Activated CD4-positive, alpha-beta T cell treated with anti-CD3 and anti-CD28 coated beads, Interleukin-2, Interleukin-6, amounts not matched to agents 100 ng/mL and 50 ng/mL, durations not matched to agents 16 hours and 8 hours (primary cell): ENCODE data around the gene BACH2.
"Not testable (repeated sequence)": the region's sequence is repeated elsewhere in the genome, so short reads cannot be mapped to it uniquely, and the experiment has no call there.

ENCODE experiments used
- DNase-seq: peaks from one replicate; pipeline ENCODE4 v3.0.0-alpha.2; 2020

BACH2 gene

DNA sequence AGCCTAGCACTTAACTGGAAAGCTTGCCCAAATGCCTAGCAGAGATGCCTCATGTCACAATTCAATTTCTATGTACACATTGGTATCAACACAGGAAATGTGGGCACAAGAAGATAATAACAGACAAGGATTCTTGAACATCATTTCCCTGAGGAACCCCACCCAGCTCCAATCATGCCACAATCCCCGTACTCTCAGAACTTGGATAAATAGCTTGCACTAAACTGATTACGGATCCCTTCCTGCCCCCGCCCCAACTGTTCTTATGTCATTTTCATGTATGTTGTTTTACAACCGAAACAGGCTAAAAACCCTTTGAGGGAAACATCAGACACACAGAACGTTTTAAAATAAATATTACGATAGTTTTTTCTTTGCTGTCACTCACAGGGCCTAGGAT lies 87.1 kb downstream of the BACH2 start:
- DNase-seq, result no peak

DNA sequence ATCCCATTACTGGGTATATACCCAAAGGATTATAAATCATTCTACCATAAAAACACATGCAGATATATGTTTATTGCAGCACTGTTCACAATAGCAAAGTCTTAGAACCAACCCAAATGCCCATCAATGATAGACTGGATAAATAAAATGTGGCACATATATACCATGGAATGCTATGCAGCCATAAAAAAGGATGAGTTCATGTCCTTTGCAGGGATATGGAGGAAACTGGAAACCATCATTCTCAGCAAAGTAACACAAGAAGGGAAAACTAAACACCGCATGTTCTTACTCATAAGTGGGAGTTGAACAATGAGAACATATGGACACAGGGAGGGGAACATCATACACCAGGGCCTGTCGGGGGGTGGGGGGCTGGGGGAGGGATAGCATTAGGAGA lies 88.0 kb downstream of the BACH2 start:
- DNase-seq, result not testable (repeated sequence)

DNA sequence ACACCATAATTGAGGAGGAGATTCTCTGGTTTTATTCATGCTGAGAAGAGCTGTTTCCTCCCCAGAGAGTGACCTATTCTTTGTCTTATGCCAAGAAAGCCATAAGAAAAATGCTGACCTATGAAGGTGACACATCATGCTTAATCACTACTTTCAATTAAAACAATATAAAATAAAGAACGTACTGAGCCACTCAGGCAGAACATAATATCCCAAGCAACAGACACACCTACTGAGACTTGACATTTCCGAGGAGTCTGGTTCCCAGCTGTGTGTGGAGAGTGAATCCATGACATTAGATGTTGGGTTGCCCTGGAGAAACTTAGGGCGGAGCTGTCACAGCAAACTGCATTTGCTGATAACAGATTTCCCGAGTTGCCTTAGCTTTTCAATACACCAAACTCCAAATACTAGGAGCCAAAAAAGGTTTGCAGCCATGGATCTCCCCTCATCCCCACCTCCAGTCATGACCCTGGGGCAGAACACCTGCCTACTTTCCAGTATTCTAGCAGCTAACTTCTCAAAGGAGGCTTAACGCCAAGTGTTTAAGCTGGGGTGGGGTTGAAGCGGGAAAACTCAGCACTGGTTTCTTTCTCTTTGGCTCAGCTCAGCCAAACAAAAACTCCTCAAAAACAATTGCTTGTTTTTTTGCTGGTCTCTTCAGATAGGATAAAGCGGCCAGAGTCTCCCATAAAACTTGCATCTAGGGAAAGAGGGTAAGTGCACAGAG lies 92.2 kb downstream of the BACH2 start:
- DNase-seq, result no peak

DNA sequence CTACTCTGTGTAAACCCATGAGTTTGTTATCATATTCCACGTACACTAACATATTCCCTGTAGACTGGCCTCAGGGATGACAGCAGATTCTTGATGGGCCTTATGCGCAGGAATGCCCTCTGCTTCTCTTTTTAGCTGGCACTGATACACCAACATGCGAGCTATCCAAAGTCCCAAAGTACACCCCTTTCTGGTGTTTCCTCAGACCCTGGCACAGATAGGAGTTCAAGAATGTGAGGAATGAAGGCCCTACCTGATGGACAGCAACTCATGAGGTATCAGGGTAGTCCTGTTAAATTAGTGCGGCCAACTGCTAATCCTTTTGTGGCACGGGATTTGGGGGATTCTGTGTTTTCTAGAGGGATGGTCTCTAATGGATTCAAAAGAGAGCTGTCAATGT lies 93.0 kb downstream of the BACH2 start:
- DNase-seq, result no peak

DNA sequence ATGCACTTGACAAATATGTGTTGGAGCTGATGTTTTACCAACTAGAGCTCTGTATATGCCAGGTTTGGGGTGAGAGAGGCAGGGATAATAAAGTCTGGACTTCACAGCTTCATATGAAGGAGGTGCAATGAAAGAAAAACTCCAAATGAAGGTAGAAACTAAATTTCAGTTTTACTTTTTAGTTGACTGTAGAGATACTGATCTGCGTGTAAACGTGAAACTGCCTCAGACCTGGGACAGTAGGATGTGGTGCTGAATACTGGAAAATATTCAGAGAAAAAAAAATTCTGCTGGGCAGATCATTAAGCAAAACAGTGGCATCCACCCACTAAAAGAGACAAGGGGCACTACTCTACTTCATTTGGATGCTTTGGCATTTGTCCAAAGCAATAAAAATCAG lies 94.5 kb downstream of the BACH2 start:
- peak; percentile 62 for DNase-seq

GRCh38 chr6:90199900-90200299 lies 96.7 kb downstream of the BACH2 start:
- DNase-seq, result no peak

DNA sequence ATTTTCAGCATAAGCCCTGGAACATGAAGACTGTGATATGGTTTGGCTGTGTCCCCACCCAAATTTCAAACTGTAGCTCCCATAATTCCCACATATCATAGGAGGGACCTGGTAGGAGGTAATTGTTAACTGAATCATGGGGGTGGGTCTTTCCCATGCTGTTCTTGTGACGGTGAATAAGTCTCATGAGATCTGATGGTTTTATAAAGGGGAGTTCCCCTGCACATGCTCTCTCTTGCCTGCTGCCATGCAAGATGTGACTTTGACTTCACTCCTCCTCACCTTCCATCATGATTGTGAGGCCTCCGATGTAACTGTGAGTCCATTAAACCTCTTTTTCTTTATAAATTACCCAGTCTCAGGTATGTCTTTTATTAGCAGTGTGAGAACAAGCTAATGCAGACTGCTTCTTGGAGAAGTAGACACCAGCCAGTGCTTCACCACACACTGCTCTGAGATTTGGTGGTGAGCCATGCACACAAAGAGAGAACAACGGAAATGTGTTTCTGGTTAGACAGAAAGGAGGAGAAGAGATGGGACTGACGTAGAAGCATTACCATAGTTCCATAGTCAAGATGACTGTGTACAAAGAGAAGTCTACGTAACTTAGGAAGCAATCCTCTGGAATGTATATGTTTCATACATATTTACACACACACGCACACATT lies 97.8 kb downstream of the BACH2 start:
- no peak for DNase-seq

- no peak for DNase-seq
These were observed 98.7 kb downstream of the BACH2 start for GRCh38 chr6:90197854-90198496.

- DNase-seq, result no peak
These were observed 101.4 kb downstream of the BACH2 start for GRCh38 chr6:90195094-90195829.

DNA sequence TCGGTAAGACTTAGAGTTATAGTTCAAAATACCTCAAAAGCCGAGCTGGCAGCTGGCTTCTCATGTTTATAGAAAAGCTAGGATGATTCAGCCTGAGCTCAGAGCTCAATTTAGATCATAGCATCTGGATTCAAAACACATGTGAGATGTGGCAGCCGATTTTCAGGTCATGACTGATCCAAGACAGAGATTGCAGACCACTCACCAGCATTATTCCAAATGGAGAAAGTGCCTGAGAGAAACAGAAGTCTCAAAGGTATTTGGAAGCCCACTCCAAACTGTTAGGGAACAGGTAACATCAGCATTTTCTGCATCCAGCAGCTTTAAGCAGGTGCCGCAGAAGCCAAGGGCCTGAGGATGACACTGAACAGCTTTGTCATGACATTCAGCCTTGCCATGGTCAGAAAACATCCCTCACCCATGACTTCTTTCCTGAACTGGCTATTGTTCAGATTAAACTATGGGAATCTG lies 102.2 kb downstream of the BACH2 start:
- DNase-seq, result no peak

- no peak for DNase-seq
These were observed 103.3 kb downstream of the BACH2 start for GRCh38 chr6:90193359-90193758.

- DNase-seq, result no peak
These were observed 103.8 kb downstream of the BACH2 start for GRCh38 chr6:90192857-90193256.

- DNase-seq, result peak; percentile 53
These were observed 105.8 kb downstream of the BACH2 start for GRCh38 chr6:90190752-90191395.

GRCh38 chr6:90190131-90190530 lies 106.5 kb downstream of the BACH2 start:
- no peak for DNase-seq

- DNase-seq, result no peak
These were observed 109.1 kb downstream of the BACH2 start for GRCh38 chr6:90187437-90188121.

DNA sequence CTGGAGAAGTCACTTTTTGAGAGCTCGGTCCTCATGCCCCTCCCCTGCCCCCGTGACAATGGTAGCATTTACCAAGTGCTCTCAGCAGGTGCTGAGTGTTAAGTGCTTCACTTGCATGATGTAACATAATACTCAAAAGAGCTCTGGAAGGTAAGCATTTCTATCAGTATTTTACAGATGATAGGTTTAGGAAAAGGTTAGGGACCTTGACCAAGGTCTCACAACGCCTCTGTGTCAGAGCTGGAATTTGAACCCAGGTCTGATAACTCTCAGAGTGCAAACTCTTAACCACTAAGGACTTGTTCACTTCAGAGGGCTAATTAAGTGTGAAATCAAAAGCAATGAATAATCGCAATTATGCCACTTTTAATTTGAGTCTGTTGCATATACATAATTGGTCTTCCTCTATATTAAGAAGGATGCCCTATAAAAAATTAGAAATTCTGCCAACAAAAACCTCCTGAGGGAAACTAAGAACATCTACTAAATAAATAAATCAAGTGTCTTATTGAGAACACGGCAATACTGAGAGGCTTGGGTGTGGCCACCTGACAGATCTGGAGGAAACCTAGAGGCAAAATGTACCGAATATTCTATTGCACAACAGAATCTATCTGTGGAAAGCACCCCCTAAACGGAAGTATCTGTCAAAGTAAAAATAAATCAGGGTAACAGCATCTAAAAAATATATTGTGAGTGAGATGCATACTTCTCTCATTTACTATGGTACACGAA lies 109.8 kb downstream of the BACH2 start:
- DNase-seq, result peak; percentile 37

DNA sequence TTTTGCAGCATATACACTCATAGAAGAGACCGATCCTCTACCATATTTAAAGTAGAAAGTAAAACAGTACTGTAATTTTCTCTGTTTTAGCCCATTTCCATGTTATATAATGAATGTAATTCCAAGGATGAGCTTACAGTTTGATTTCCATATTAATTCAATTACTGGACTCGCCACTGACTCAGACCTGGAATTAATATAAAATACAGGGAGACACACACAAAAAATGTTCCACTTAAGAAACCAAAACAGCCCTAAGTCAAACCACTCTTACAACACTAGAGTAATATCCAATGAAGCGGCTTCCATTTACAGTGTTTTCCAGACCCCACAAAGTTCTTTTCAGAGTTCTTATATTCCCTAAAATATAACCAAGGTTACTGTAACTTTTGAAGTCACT lies 110.6 kb downstream of the BACH2 start:
- DNase-seq, result no peak

- DNase-seq, result no peak
These were observed 112.0 kb downstream of the BACH2 start for GRCh38 chr6:90184334-90185298.

DNA sequence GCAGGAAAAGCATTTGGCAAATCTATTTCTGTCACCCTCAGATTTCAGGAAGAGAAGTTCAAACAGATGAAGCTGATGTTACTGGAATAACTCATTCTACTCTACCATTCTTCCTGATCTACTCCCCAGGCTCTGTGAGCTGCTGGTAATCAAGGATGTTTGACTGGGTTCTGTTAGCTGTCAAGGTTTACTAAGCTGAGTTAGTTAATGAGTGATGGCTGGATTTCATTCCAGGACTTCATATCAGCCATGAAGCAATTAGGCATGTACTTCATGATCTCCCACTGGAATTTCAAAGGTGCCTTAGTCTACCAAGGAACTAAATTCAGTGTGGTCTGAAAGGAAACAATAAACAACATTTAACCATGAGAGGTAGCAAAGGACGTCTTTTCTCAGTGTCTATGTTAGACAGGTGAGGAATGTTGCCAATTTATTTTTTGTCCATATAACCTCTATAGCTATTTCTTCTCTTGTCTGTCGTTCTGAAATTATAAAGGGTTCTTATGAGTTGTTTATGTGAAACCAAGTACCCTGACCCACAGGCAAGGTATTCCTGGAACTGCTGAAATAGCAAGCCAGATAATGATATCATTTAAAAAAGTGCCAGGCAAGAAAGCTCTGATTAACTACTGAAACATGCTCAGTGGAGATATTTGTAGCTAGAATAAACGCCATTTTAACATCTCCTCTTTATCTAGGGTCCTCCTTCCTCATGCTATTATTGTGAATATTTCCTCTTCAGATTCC lies 112.9 kb downstream of the BACH2 start:
- no peak for DNase-seq
